ENCODE measurements around the gene CGRRF1. TPM values are rescaled to one million over a fixed set of nuclear protein-coding genes. Genes with fewer than 3 reads are reported as not detected.

The CGRRF1 gene
- polyA plus RNA-seq, 1 of the 3 experiments (the other 2 are of a cell fraction) = 6.4 TPM

- no peak overlapping the region for H2AFZ ChIP-seq (ENCODE audit: low read depth)
- H3K79me2 ChIP-seq (ENCODE audit: insufficient read depth) = peaks cover 28% of the 10 kb centered on the region
- WGBS (ENCODE audit: low lambda C conversion rate) = 95% methylated on average over 4 of the region's 4 CpGs
- no peak overlapping the region for H3K4me3 ChIP-seq (ENCODE audit: low read depth in 2 of 2, low read length in 1 of 2)
- no peak for DNase-seq
- peaks cover 6 to 22% of the 10 kb centered on the region in 2 experiments; a peak in 3 of 4 replicates for H3K4me1 ChIP-seq (ENCODE audit: control insufficient read depth in 1 of 2, insufficient read depth in 2 of 2, low read depth in 1 of 2, low read length in 1 of 2)
- H3K27ac ChIP-seq (ENCODE audit: low read depth in 2 of 2, low read length in 1 of 2) = peak overlapping the region in 1 of 2 experiments; percentile 22; a peak in 1 of 4 replicates
- H4K20me1 ChIP-seq (ENCODE audit: insufficient read depth) = no peaks in the 10 kb centered on the region
- no peaks in the 10 kb centered on the region for H3K9me3 ChIP-seq
- H3F3A ChIP-seq (replicated peaks; ENCODE audit: insufficient read depth) = peaks cover 8% of the 10 kb centered on the region
- no peaks in the 10 kb centered on the region for H3K9me2 ChIP-seq
- POLR2A ChIA-PET = no interaction called here
- H3K4me2 ChIP-seq = no peak overlapping the region
- H3K36me3 ChIP-seq (replicated peaks in 1 of 2; ENCODE audit: control insufficient read depth in 1 of 2, insufficient read depth in 2 of 2, low read length in 1 of 2) = peaks cover 69 to 72% of the 10 kb centered on the region in 2 experiments
- TF ChIP-seq USF2 (IDR thresholded peaks at IDR 0.05; ENCODE audit: borderline replicate concordance, low read depth, low read length) (no peak), GABPA (IDR thresholded peaks at IDR 0.05; ENCODE audit: low read depth) (no peak), SMC3 (IDR thresholded peaks at IDR 0.05; ENCODE audit: low read depth, low read length) (no peak), ELF1 (IDR thresholded peaks at IDR 0.05) (no peak), GATA2 (CRISPR knock-in tag; IDR thresholded peaks at IDR 0.05) (no peak), MEF2A (IDR thresholded peaks at IDR 0.05; ENCODE audit: borderline replicate concordance, low read depth) (no peak), NRF1 (IDR thresholded peaks at IDR 0.05; ENCODE audit: low read depth, low read length) (no peak), TAF1 (IDR thresholded peaks at IDR 0.05; ENCODE audit: borderline replicate concordance, low read depth, low read length) (no peak), FOXJ3 (CRISPR knock-in tag; IDR thresholded peaks at IDR 0.05) (no peak), JUND (IDR thresholded peaks at IDR 0.05) (no peak), ZBTB33 (IDR thresholded peaks at IDR 0.05; ENCODE audit: borderline replicate concordance, low read depth) (no peak), MXI1 (IDR thresholded peaks at IDR 0.05; ENCODE audit: low read depth, low read length) (no peak), RCOR1 (IDR thresholded peaks at IDR 0.05; ENCODE audit: low read length) (no peak), RAD21 (IDR thresholded peaks at IDR 0.05; ENCODE audit: low read length) (no peak)
- TF ChIP-seq, protein P1, sequence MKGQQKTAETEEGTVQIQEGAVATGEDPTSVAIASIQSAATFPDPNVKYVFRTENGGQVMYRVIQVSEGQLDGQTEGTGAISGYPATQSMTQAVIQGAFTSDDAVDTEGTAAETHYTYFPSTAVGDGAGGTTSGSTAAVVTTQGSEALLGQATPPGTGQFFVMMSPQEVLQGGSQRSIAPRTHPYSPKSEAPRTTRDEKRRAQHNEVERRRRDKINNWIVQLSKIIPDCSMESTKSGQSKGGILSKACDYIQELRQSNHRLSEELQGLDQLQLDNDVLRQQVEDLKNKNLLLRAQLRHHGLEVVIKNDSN (IDR thresholded peaks at IDR 0.05; ENCODE audit: borderline replicate concordance, low read depth) = no peak
- TF ChIP-seq, protein P2, sequence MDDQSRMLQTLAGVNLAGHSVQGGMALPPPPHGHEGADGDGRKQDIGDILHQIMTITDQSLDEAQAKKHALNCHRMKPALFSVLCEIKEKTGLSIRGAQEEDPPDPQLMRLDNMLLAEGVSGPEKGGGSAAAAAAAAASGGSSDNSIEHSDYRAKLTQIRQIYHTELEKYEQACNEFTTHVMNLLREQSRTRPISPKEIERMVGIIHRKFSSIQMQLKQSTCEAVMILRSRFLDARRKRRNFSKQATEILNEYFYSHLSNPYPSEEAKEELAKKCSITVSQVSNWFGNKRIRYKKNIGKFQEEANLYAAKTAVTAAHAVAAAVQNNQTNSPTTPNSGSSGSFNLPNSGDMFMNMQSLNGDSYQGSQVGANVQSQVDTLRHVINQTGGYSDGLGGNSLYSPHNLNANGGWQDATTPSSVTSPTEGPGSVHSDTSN (IDR thresholded peaks at IDR 0.05) = no peak
- TF ChIP-seq, protein P3, sequence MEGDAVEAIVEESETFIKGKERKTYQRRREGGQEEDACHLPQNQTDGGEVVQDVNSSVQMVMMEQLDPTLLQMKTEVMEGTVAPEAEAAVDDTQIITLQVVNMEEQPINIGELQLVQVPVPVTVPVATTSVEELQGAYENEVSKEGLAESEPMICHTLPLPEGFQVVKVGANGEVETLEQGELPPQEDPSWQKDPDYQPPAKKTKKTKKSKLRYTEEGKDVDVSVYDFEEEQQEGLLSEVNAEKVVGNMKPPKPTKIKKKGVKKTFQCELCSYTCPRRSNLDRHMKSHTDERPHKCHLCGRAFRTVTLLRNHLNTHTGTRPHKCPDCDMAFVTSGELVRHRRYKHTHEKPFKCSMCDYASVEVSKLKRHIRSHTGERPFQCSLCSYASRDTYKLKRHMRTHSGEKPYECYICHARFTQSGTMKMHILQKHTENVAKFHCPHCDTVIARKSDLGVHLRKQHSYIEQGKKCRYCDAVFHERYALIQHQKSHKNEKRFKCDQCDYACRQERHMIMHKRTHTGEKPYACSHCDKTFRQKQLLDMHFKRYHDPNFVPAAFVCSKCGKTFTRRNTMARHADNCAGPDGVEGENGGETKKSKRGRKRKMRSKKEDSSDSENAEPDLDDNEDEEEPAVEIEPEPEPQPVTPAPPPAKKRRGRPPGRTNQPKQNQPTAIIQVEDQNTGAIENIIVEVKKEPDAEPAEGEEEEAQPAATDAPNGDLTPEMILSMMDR (IDR thresholded peaks at IDR 0.05) = no peak
- H3K27me3 ChIP-seq (ENCODE audit: insufficient read depth) = no peaks in the 10 kb centered on the region
- no peak overlapping the region for H3K9ac ChIP-seq
- CTCF ChIA-PET = no interaction called here
These were observed 33.8 kb upstream of the CGRRF1 start for GRCh38 chr14:54475911-54476310.
